ENCODE measurements around the gene DTX3L.
A peak's percentile ranks its signal among the peaks of the same experiment; 100 is the strongest.

The DTX3L gene

GRCh38 chr3:122555275-122556071 is 8.7 kb upstream of the DTX3L start:
- Histone ChIP-seq H2BK5ac (ENCODE audit: low read length) (no peak overlapping the region), H2BK15ac (replicated peaks; ENCODE audit: low read depth) (no peak overlapping the region), H3K27ac (ENCODE audit: low read depth, low read length) (peak overlapping the region; percentile 28), H3K27me3 (ENCODE audit: insufficient read depth, low read length, poor library complexity) (no peaks in the 10 kb centered on the region), H2AK5ac (ENCODE audit: low read length) (no peak overlapping the region), H3K79me2 (ENCODE audit: control insufficient read depth, insufficient read depth, low read length) (no peaks in the 10 kb centered on the region), H3K56ac (ENCODE audit: low read length) (no peak overlapping the region), H3K36me3 (ENCODE audit: control insufficient read depth, insufficient read depth, low read length) (no peaks in the 10 kb centered on the region), H3K79me1 (ENCODE audit: low read length) (no peaks in the 10 kb centered on the region), H3K4me3 (ENCODE audit: low read length) (no peak overlapping the region), H4K8ac (ENCODE audit: low read depth, low read length) (peak overlapping the region; percentile 31), H3K4me2 (ENCODE audit: low read length) (no peak overlapping the region), H3K4me1 (ENCODE audit: control insufficient read depth, low read depth, low read length) (peaks cover 2% of the 10 kb centered on the region), H3K9ac (ENCODE audit: low read length) (no peak overlapping the region), H2BK120ac (ENCODE audit: low read depth, low read length) (no peak overlapping the region), H4K5ac (ENCODE audit: low read length) (no peak overlapping the region), H3K23ac (ENCODE audit: low read length) (no peak overlapping the region), H3K18ac (ENCODE audit: low read length) (no peak overlapping the region), H3K4ac (ENCODE audit: low read depth, low read length) (no peak overlapping the region)
- DNase-seq = peak; percentile 66
- no CpG with 5 or more reads among the region's 6 CpGs for WGBS (ENCODE audit: extremely low coverage, insufficient coverage, low lambda C conversion rate)

DNA sequence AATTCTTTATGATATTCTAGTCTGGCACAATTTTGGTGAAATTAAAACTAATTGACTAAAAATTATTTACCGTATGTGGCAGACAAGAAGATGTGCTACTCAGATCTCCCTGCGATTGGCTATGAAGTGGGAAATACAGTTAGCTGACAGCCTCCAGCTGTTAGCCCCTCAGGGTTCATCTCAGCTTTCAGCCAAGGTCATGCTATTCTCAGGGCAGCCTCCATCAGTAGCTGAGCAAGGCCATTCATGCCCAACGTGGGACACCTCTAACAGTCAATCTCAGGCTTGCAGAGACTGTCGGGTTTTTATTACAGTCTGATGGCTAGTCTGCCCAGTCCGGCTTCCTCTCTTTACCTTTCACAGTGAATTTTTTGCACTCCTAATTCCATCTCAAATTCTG is 6.8 kb upstream of the DTX3L start:
- no peak overlapping the region for H3K23ac ChIP-seq (ENCODE audit: low read length)
- DNase-seq = no peak
- no peak overlapping the region for H4K5ac ChIP-seq (ENCODE audit: low read length)
- H3K27ac ChIP-seq (ENCODE audit: low read depth, low read length) = no peak overlapping the region
- H2BK15ac ChIP-seq (replicated peaks; ENCODE audit: low read depth) = no peak overlapping the region
- H2AK5ac ChIP-seq (ENCODE audit: low read length) = no peak overlapping the region
- H3K27me3 ChIP-seq (ENCODE audit: insufficient read depth, low read length, poor library complexity) = no peaks in the 10 kb centered on the region
- H2BK5ac ChIP-seq (ENCODE audit: low read length) = no peak overlapping the region
- no peaks in the 10 kb centered on the region for H3K79me1 ChIP-seq (ENCODE audit: low read length)
- no peak overlapping the region for H3K4me3 ChIP-seq (ENCODE audit: low read length)
- H3K4me1 ChIP-seq (ENCODE audit: control insufficient read depth, low read depth, low read length) = peaks cover 2% of the 10 kb centered on the region
- no peak overlapping the region for H3K4ac ChIP-seq (ENCODE audit: low read depth, low read length)
- no peak overlapping the region for H3K56ac ChIP-seq (ENCODE audit: low read length)
- no peak overlapping the region for H3K9ac ChIP-seq (ENCODE audit: low read length)
- H3K18ac ChIP-seq (ENCODE audit: low read length) = no peak overlapping the region
- no peak overlapping the region for H4K8ac ChIP-seq (ENCODE audit: low read depth, low read length)
- H3K36me3 ChIP-seq (ENCODE audit: control insufficient read depth, insufficient read depth, low read length) = no peaks in the 10 kb centered on the region
- no peak overlapping the region for H3K4me2 ChIP-seq (ENCODE audit: low read length)
- no CpG with 5 or more reads among the region's 5 CpGs for WGBS (ENCODE audit: extremely low coverage, insufficient coverage, low lambda C conversion rate)
- no peak overlapping the region for H2BK120ac ChIP-seq (ENCODE audit: low read depth, low read length)
- no peaks in the 10 kb centered on the region for H3K79me2 ChIP-seq (ENCODE audit: control insufficient read depth, insufficient read depth, low read length)

DNA sequence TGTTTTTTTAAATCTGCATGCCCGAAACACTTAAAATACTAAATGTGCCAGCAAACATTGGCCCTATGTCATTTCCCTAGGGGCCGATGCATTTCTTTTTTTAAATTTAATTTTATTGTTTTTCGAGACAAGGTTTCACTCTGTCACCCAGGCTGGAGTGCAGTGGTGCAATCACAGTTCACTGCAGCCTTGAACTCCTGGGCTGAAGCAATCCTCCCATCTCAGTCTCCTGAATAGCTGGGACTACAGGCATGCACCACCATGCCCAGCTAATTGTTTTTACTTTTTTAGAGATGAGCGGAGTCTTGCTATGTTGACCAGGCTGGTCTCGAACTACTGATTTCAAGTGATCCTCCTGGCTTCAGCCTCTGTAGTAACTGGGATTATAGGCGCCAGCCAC is 5.5 kb upstream of the DTX3L start:
- Histone ChIP-seq H4K5ac (ENCODE audit: low read length) (no peak overlapping the region), H3K4me3 (ENCODE audit: low read length) (no peak overlapping the region), H2BK120ac (ENCODE audit: low read depth, low read length) (no peak overlapping the region), H4K8ac (ENCODE audit: low read depth, low read length) (no peak overlapping the region), H3K4ac (ENCODE audit: low read depth, low read length) (no peak overlapping the region), H3K36me3 (ENCODE audit: control insufficient read depth, insufficient read depth, low read length) (no peaks in the 10 kb centered on the region), H3K56ac (ENCODE audit: low read length) (no peak overlapping the region), H3K27ac (ENCODE audit: low read depth, low read length) (no peak overlapping the region), H2BK15ac (replicated peaks; ENCODE audit: low read depth) (no peak overlapping the region), H3K4me1 (ENCODE audit: control insufficient read depth, low read depth, low read length) (peaks cover 2% of the 10 kb centered on the region), H3K18ac (ENCODE audit: low read length) (no peak overlapping the region), H3K27me3 (ENCODE audit: insufficient read depth, low read length, poor library complexity) (no peaks in the 10 kb centered on the region), H2BK5ac (ENCODE audit: low read length) (no peak overlapping the region), H3K79me1 (ENCODE audit: low read length) (no peaks in the 10 kb centered on the region), H3K9ac (ENCODE audit: low read length) (no peak overlapping the region), H3K23ac (ENCODE audit: low read length) (no peak overlapping the region), H3K4me2 (ENCODE audit: low read length) (no peak overlapping the region), H2AK5ac (ENCODE audit: low read length) (no peak overlapping the region), H3K79me2 (ENCODE audit: control insufficient read depth, insufficient read depth, low read length) (no peaks in the 10 kb centered on the region)
- no peak for DNase-seq
- WGBS (ENCODE audit: extremely low coverage, insufficient coverage, low lambda C conversion rate) = no CpG with 5 or more reads among the region's 6 CpGs

- Histone ChIP-seq H3K4me2 (ENCODE audit: low read length) (no peak overlapping the region), H3K79me2 (ENCODE audit: control insufficient read depth, insufficient read depth, low read length) (no peaks in the 10 kb centered on the region), H3K27me3 (ENCODE audit: insufficient read depth, low read length, poor library complexity) (no peaks in the 10 kb centered on the region), H3K4ac (ENCODE audit: low read depth, low read length) (no peak overlapping the region), H3K56ac (ENCODE audit: low read length) (peak overlapping the region; percentile 43), H4K5ac (ENCODE audit: low read length) (no peak overlapping the region), H3K18ac (ENCODE audit: low read length) (no peak overlapping the region), H4K8ac (ENCODE audit: low read depth, low read length) (no peak overlapping the region), H2AK5ac (ENCODE audit: low read length) (no peak overlapping the region), H3K23ac (ENCODE audit: low read length) (no peak overlapping the region), H3K4me3 (ENCODE audit: low read length) (no peak overlapping the region), H2BK5ac (ENCODE audit: low read length) (no peak overlapping the region), H3K9ac (ENCODE audit: low read length) (no peak overlapping the region), H3K36me3 (ENCODE audit: control insufficient read depth, insufficient read depth, low read length) (no peaks in the 10 kb centered on the region), H3K4me1 (ENCODE audit: control insufficient read depth, low read depth, low read length) (peaks cover 2% of the 10 kb centered on the region), H2BK15ac (replicated peaks; ENCODE audit: low read depth) (no peak overlapping the region), H3K27ac (ENCODE audit: low read depth, low read length) (no peak overlapping the region), H3K79me1 (ENCODE audit: low read length) (no peaks in the 10 kb centered on the region), H2BK120ac (ENCODE audit: low read depth, low read length) (no peak overlapping the region)
- WGBS (ENCODE audit: extremely low coverage, insufficient coverage, low lambda C conversion rate) = no CpG with 5 or more reads among the region's 3 CpGs
- peak; percentile 61 for DNase-seq
Observed at GRCh38 chr3:122559906-122560305, 4.2 kb upstream of the DTX3L start.

DNA sequence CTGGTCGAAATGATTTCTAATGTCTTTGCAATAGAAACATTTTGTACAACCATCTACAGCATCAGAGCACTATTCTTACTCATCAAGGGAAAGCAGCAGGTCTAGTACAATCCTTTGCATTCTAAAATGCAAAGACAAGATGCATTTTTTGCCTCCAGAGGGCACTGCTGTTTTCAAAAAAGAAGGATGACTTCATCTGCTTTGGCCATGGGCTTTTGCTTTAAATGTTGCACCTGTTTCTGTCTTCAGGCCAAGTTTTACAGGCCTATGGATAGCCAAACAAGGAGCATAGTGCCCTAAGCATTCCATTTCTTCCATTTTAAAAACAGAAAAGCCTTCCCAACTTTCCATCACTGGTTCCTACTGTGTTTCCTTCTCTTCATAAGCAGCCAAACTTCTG is 3.5 kb upstream of the DTX3L start:
- no peak overlapping the region for H3K23ac ChIP-seq (ENCODE audit: low read length)
- H3K9ac ChIP-seq (ENCODE audit: low read length) = no peak overlapping the region
- no peak overlapping the region for H3K4me2 ChIP-seq (ENCODE audit: low read length)
- no peak overlapping the region for H3K18ac ChIP-seq (ENCODE audit: low read length)
- no CpG with 5 or more reads among the region's 1 CpG for WGBS (ENCODE audit: extremely low coverage, insufficient coverage, low lambda C conversion rate)
- peaks cover 2% of the 10 kb centered on the region for H3K4me1 ChIP-seq (ENCODE audit: control insufficient read depth, low read depth, low read length)
- H3K27ac ChIP-seq (ENCODE audit: low read depth, low read length) = no peak overlapping the region
- no peak overlapping the region for H2BK15ac ChIP-seq (replicated peaks; ENCODE audit: low read depth)
- no peak overlapping the region for H3K4me3 ChIP-seq (ENCODE audit: low read length)
- H2AK5ac ChIP-seq (ENCODE audit: low read length) = no peak overlapping the region
- no peaks in the 10 kb centered on the region for H3K27me3 ChIP-seq (ENCODE audit: insufficient read depth, low read length, poor library complexity)
- DNase-seq = peak; percentile 72
- no peak overlapping the region for H2BK120ac ChIP-seq (ENCODE audit: low read depth, low read length)
- no peak overlapping the region for H4K5ac ChIP-seq (ENCODE audit: low read length)
- H4K8ac ChIP-seq (ENCODE audit: low read depth, low read length) = no peak overlapping the region
- H3K56ac ChIP-seq (ENCODE audit: low read length) = no peak overlapping the region
- no peak overlapping the region for H3K4ac ChIP-seq (ENCODE audit: low read depth, low read length)
- no peaks in the 10 kb centered on the region for H3K36me3 ChIP-seq (ENCODE audit: control insufficient read depth, insufficient read depth, low read length)
- H3K79me2 ChIP-seq (ENCODE audit: control insufficient read depth, insufficient read depth, low read length) = no peaks in the 10 kb centered on the region
- H3K79me1 ChIP-seq (ENCODE audit: low read length) = no peaks in the 10 kb centered on the region
- H2BK5ac ChIP-seq (ENCODE audit: low read length) = no peak overlapping the region
